Measurements from ENCODE around the gene APBA2.

GRCh38 chr15:28861031-28861534, 24.7 kb upstream of the APBA2 start:
- no peak for TF ChIP-seq POLR2A (IDR thresholded peaks at IDR 0.05; ENCODE audit: low read length)
- TF ChIP-seq GATA1 (IDR thresholded peaks at IDR 0.05; ENCODE audit: low read depth, low read length) = no peak
